Parathyroid adenoma (tissue), 2 donors: ENCODE results near the gene CFAP77.

Experiments used
- H2AFZ ChIP-seq: fragments of 300-600 bp; sonication (generic); one replicate; pipeline ENCODE4 v1.7.0; 2017; ENCODE audit warnings: antibody characterized with exemption, mild to moderate bottlenecking
- H3K27ac ChIP-seq: fragments of 300-600 bp; sonication (generic); one replicate; pipeline ENCODE4 v1.7.0; 2017
- H3K27me3 ChIP-seq: fragments of 300-600 bp; sonication (generic); one replicate; pipeline ENCODE4 v1.7.0; 2017; ENCODE audit warnings: low read length; ENCODE audit not compliant: control insufficient read depth, insufficient read depth
- H3K36me3 ChIP-seq: fragments of 300-600 bp; sonication (generic); one replicate; pipeline ENCODE4 v1.7.0; 2017; ENCODE audit warnings: low read length; ENCODE audit not compliant: control insufficient read depth, insufficient read depth
- H3K4me1 ChIP-seq: fragments of 300-600 bp; sonication (generic); one replicate; pipeline ENCODE4 v1.7.0; 2017; ENCODE audit warnings: control low read depth
- H3K4me2 ChIP-seq: fragments of 300-600 bp; sonication (generic); one replicate; pipeline ENCODE4 v1.7.0; 2017; ENCODE audit warnings: low read length
- H3K4me3 ChIP-seq: fragments of 300-600 bp; sonication (generic); one replicate; pipeline ENCODE4 v1.7.0; 2017; ENCODE audit warnings: low read depth, low read length
- H3K79me2 ChIP-seq: fragments of 300-600 bp; sonication (generic); one replicate; pipeline ENCODE4 v1.7.0; 2017; ENCODE audit warnings: control low read depth
- H3K9ac ChIP-seq: fragments of 300-600 bp; sonication (generic); one replicate; pipeline ENCODE4 v1.7.0; 2017; ENCODE audit warnings: mild to moderate bottlenecking
- H3K9me3 ChIP-seq: fragments of 300-600 bp; sonication (generic); one replicate; pipeline ENCODE4 v1.7.0; 2017; ENCODE audit warnings: low read length; ENCODE audit not compliant: control insufficient read depth
- CTCF ChIP-seq: fragments of 300-600 bp; sonication (generic); IDR thresholded peaks from one replicate; pipeline ENCODE4 v1.7.0; 2017; ENCODE audit warnings: antibody characterized with exemption, mild to moderate bottlenecking
- donor health status: primary hyperparathyroidism.

Gene CFAP77

DNA sequence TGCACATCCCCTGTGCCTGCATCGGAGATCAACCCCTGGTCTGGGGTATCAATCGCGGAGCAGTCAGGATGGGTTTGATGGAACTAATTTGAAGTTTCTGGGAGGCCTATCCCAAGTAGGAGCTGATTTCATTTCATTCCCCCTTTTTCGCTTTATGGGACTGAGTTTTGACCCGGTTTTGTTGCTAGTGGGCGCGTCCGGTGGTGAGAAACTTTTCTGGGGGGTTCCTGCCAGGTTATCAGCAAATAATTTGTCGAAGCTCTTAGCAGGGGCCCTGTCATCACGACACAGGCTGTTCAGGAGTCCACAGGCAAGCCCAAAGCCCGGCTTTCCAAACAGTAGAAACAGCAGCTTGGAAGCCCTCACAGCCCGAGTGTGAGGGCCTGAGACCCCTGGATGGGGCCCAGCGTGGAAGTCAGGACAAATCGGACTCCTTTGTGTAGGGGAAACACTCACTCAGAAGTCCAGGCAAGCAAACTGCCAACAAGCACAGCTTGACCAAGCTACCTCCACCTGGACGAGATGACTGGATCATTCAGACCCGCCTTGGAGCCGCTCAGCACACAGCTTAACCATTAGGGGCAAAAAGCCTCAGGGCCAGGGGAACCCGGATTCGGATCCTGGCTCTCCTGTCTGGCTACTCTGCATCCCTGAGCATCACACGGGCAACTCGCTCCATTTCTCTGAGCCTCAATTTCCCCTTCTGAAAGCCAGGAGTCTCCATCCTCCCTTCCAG lies 108.0 kb downstream of the CFAP77 start:
- H3K4me2 ChIP-seq, result no peak overlapping the region
- TF ChIP-seq CTCF, result no peak
- no peak overlapping the region for H3K9ac ChIP-seq
- no peaks in the 10 kb centered on the region for H3K9me3 ChIP-seq
- H3K27me3 ChIP-seq, result no peaks in the 10 kb centered on the region
- H2AFZ ChIP-seq, result no peak overlapping the region
- no peaks in the 10 kb centered on the region for H3K36me3 ChIP-seq
- H3K4me3 ChIP-seq, result no peak overlapping the region
- H3K4me1 ChIP-seq, result no peaks in the 10 kb centered on the region
- no peak overlapping the region for H3K27ac ChIP-seq
- H3K79me2 ChIP-seq, result no peaks in the 10 kb centered on the region

DNA sequence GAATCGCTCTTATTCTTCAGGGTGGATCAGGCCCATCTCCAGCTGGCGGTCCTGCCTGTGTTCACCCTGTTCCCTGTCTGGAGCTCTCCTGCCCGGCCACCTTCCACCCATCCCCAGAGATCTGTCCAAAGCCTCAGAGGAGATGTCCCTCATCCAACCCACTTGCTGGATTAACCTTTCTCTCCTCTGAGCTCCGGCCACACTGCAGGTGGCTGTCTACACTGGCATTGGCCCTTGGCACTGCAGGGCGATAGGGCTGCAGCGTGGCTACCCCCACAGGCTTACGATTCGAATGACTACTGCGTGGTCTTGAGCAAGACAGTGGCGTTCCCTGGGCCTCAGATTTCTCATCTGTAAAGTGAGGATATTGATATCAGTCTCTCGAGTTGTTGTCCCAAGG lies 108.6 kb downstream of the CFAP77 start:
- Histone ChIP-seq H3K27ac (no peak overlapping the region), H3K4me3 (no peak overlapping the region), H3K27me3 (no peaks in the 10 kb centered on the region), H3K9ac (no peak overlapping the region), H3K79me2 (no peaks in the 10 kb centered on the region), H3K4me2 (no peak overlapping the region), H3K4me1 (no peaks in the 10 kb centered on the region), H3K9me3 (no peaks in the 10 kb centered on the region), H3K36me3 (no peaks in the 10 kb centered on the region), H2AFZ (no peak overlapping the region)
- no peak for TF ChIP-seq CTCF

GRCh38 chr9:132519033-132519432 lies 109.0 kb downstream of the CFAP77 start:
- no peaks in the 10 kb centered on the region for H3K9me3 ChIP-seq
- H3K4me1 ChIP-seq, result no peaks in the 10 kb centered on the region
- no peak overlapping the region for H2AFZ ChIP-seq
- H3K36me3 ChIP-seq, result no peaks in the 10 kb centered on the region
- no peak overlapping the region for H3K4me3 ChIP-seq
- H3K79me2 ChIP-seq, result no peaks in the 10 kb centered on the region
- no peaks in the 10 kb centered on the region for H3K27me3 ChIP-seq
- no peak for TF ChIP-seq CTCF
- no peak overlapping the region for H3K4me2 ChIP-seq
- no peak overlapping the region for H3K9ac ChIP-seq
- H3K27ac ChIP-seq, result no peak overlapping the region

DNA sequence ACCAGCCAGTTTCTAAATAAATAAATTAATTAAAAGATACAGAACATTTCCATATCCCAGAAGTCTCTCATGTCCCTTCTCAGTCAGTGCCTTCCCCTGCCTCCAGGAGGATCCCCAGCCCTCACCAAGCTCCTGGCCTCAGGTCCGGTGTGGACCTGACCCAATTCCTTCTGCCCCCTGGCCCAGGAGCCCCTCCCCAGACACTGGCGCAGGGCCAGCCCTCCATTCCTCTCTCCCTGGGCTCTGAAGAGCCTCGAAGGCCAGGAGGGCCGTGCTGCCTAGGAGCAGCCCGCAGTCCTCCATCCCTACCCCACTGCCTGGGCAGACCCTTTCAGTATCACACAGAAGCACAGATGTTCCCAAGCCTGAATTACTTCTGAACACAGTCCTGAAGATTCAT lies 110.6 kb downstream of the CFAP77 start:
- no peak overlapping the region for H3K4me3 ChIP-seq
- H3K4me2 ChIP-seq, result no peak overlapping the region
- H3K27ac ChIP-seq, result no peak overlapping the region
- TF ChIP-seq CTCF, result no peak
- no peaks in the 10 kb centered on the region for H3K79me2 ChIP-seq
- no peaks in the 10 kb centered on the region for H3K27me3 ChIP-seq
- H3K9me3 ChIP-seq, result no peaks in the 10 kb centered on the region
- H3K9ac ChIP-seq, result no peak overlapping the region
- no peaks in the 10 kb centered on the region for H3K4me1 ChIP-seq
- H2AFZ ChIP-seq, result no peak overlapping the region
- no peaks in the 10 kb centered on the region for H3K36me3 ChIP-seq
